Renal cortical epithelial cell (primary cell): ENCODE data around the gene RCSD1. TPM values are rescaled to one million over a fixed set of nuclear protein-coding genes. Genes with fewer than 3 reads are reported as not detected.

Experiments
- DNase-seq: peaks from one replicate; pipeline ENCODE4 v3.0.0-alpha.2; 2011; ENCODE audit warnings: low read depth
- total RNA-seq: library from RNA; depleted of rRNA; stranded (reverse); fragments of >200 nt; gene quantifications from 2 replicates; pipeline ENCODE4 v1.2.3, GENCODE V29; 2014

RCSD1 gene
- total RNA-seq, 1 donor from 2014 or later: 0.05 TPM

DNA sequence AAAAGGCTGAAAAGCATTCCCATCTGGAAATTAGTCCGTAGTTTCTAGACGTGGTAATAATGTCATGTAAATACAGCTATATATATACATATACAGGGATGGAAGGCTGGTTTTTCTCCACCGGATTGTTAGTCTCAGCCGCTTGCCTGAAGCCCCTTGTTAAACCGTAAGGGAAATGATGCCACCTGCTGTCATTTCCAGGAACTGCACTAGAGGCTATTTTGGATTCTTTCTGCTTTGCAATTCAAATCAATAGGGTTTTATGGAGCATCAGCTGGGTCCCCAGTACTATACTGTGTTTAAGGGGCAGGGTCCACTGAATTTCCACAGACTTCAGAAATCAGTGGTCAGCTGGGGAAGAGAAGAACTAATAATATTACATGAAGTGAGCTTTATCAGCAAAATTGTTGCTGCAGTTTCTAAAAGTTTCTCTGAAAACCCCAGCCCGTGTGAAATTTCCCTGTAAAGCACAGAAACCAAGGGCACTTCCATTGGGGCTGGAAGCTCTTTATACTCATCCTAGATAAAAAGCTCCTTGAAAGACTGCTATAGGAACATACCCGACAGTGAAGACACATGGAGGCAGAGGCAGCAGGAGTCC, 58.0 kb downstream of the RCSD1 start:
- DNase-seq: peak; percentile 74

DNA sequence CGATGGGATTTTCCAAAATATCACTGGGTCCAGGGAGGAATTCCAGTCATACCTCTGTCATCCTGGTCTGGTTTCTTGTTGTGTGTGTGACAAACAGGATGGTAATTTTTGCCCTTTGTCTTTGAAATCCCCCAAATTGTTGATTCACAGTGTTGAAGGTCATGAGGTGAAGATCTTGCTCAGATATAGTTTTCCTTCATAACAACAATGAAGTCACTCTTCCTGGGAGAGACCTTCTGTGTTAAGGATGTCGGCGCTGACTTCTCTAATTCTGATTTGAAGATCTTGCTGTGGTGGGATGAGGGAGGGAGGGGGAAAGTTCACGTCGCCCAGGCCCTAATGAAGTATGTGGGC, 59.5 kb downstream of the RCSD1 start:
- DNase-seq: no peak

DNA sequence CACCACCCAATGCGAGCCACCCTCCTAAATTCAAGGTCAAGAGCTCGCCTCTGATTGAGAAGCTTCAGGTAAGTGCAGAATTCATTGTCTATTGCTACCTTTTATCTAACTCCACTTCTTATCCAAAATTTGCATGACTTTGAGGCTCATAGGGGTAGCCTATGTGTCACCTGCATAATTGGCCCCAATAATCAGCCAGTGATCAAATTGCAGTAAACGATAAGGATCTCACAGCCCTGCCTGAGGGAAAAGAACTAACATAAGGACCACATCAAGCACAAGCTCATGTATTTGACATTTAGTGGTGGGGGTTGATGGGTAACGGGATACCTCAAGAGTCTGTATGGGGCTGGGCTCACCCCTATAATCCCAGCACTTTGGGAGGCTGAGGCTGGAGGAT, 60.0 kb downstream of the RCSD1 start:
- DNase-seq: no peak

DNA sequence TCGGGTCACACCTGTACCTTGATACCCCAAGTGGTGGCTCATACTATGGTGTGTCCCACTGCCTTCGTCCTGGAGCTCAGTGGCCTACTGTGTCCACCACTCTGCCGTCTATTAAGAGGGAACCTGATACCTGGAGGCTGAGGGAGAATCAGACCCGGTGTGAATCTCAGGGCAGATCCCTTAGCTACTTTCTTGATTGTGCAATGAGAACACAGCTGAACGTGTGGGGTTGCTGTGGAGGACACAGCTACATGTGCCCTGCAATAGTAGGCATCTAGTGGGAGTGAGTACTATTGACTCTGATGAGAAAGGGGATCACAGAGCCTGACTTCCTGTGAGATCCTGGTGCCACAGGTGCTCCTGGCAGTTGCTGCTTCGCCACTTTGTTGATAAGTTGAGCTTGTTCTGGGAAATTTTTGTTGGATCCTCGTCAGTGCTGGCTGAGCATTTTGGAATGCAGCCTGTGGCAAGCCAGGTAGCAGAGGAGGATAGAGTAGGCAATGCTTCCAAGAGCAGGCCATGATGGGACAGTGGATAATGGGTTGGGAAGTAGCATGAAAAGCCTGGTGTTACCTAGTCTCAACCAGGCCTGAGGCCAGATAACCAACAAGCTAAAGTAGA, 63.5 kb downstream of the RCSD1 start:
- DNase-seq: no peak

GRCh38 chr1:167694691-167695090, 64.7 kb downstream of the RCSD1 start:
- no peak for DNase-seq

GRCh38 chr1:167695147-167695546, 65.1 kb downstream of the RCSD1 start:
- no peak for DNase-seq

DNA sequence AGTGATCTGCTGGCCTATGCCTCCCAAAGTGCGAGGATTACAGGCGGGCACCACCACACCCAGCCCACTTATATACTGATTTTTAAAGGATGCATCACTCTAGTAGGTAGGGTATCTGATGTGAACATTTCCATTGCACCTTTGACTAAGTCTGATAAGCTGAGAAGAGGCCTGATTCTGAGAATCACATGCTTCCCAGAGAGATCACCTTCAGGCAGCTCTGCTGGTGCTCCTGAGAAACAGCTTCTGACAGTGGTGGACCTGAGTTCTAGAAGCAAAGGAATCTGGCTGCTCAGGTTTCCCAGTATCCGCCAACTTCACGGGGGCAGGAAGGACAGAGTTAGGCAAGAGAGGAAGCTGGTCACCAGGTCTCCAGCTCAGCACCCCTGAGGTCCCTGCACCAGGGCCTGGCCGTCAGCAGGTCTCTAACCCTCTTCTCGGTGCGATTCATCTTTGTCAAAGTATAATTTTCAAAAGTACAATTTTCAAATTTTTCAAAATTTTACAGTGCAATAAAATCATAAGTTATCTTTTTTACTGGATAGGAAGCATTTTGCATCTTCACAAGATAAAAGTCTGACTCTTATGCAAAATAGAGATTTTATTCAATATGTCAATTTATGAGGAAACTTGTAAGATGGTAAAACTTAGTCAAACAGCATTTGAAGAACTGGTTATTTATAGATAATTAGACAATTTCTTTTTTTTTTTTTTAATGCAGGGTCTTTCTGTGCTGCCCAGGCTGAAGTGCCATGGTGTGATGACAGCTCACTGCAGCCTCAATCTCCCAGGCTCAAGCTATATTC, 65.9 kb downstream of the RCSD1 start:
- DNase-seq: no peak

DNA sequence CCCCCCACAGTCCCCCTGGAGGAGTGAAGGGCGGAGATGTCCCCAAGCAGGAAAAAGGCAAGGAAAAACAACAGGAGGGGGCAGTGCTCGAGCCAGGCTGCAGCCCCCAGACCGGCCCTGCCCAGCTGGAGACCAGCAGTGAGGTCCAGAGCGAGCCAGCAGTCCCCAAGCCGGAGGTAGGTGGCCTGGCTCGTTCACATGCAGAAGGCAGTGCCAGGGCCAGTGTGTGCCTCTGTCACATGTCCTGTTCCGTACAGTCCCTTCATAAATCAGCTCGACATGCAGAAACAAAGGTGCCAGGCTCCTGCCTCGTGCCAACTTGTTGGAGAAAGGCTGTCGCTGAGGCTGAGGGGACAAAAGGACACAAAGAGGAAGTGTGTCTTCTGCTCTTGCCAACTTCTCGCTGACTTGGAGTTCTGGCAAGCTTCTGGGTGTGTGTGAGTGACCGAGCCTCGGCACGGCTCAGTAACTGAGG, 67.7 kb downstream of the RCSD1 start:
- no peak for DNase-seq

DNA sequence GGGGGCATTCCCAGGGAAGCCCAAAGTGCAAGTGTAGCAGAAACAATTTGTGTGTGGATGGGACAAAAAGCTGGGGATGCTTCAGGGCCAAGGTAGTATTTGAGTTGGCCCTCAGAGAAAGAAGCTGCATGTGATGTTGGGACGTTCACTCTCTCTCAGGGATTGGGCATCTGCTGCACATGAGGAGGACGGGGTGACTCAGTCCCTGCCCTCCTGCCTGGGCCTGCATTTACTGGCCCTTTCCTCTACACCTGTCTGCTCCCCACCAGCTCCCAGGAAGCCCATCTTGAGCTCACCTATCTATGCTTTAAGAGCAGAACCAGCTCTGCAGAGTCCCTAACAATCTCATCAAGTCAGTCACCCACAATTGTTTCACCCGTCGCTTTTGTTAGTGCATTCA, 68.3 kb downstream of the RCSD1 start:
- DNase-seq: no peak

DNA sequence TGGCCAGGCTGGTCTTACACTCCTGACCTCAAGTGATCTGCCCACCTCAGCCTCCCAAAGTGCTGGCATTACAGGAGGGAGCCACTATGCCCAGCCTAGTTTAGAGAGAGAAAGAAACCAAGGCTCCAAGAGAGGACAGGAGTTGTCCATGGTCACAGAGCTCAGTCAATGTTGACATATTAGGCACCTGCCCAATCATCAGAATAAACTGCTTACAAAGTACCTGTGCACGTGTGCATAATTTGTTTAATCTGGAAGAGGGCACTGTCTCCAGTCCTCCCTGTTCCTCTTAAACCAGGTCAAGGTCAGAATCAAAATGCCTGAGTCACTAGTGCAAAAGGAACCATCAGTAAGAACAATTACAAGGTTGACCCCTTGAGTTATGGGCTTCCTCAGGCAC, 71.5 kb downstream of the RCSD1 start:
- no peak for DNase-seq

GRCh38 chr1:167703557-167703956, 73.5 kb downstream of the RCSD1 start:
- DNase-seq: no peak

GRCh38 chr1:167704715-167705114, 74.7 kb downstream of the RCSD1 start:
- no peak for DNase-seq

DNA sequence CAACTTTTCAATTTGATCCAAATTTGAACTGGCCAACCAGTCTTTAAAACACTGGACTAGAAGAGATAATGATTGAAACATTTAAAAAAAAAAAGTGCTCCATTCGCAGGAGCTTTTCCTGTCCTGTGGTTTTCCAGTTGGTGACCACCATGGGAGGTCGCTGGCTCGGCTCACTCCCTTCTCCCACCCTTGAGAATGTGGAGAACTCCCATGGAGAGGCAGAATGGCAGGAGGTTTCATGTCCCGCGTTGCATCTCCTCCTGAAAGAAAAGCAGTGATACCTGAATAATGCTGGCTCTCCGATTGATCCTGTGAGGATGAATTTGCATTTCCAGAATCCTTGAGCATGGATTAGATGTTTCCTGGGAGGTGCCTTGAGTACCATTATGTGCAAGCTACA, 75.2 kb downstream of the RCSD1 start:
- no peak for DNase-seq

GRCh38 chr1:167706363-167706762, 76.3 kb downstream of the RCSD1 start:
- DNase-seq: no peak

DNA sequence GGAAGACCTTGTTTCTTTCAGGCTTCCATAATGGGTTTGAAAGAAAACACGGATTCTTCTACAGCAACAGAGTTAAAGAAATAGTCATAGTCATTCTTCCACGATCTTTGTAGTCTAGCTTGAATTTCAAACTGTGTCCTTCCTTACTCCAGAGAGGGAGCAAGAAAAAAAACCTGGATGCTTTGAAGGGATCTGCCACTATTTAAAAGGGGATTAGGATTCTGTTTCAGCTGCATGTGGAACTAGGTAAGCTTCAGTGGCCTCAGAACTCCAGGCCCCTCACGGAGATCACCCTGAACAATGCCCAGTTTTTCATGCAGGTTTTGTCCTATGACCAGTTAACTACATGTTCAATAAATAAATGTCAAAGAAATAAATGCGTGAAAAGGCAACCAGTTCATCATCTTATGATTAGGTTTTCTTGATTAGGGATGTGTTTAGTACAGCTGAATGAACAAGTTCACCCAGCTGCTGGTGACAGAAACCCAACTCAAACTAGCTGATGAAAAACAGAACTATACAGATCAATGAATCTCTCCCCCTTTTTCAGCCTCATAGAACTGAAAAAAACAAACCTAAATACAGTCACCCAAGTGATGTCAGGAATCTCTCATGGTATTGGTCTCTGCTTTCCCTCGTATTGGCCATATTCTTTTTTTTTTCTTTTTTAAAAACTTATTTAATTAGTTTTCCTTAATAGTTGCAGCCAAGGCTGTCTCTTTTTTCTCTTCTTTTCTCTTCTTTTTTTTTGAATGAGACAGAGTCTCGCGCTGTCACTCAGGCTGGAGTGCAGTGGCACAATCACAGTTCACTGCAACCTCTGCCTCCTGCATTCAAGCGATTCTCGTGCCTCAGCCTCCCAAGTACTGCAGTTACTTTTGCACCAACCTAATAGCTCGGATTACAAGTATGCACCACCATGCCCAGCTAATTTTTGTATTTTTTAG, 77.2 kb downstream of the RCSD1 start:
- no peak for DNase-seq

GRCh38 chr1:167707942-167708341, 77.9 kb downstream of the RCSD1 start:
- DNase-seq: no peak

DNA sequence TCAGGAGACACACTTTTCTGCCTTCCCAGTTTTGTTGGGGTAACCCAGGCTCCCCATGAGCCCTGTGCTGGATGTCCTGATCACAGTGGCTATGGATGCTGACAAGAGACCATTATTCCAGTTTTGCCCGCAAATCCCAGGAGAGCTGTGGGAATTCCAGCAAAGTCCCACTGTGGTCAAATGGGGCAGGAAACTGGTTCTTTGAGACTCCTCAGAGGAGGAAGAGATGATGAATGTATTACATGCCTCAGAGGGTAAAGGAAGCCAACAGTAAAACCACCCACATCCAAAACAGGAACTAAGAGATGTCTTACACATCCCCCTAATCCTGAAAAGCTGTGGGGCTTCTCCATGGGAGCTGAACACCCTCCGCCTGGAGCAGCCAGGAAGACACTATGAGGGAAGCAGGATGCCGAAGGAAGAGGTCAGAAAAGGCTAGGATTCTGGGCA, 78.9 kb downstream of the RCSD1 start:
- no peak for DNase-seq

GRCh38 chr1:167710836-167711235, 80.8 kb downstream of the RCSD1 start:
- no peak for DNase-seq

- DNase-seq: no peak
Measured at GRCh38 chr1:167711797-167712196, 81.8 kb downstream of the RCSD1 start.

- DNase-seq: peak; percentile 45
Measured at GRCh38 chr1:167713330-167714081, 83.5 kb downstream of the RCSD1 start.

DNA sequence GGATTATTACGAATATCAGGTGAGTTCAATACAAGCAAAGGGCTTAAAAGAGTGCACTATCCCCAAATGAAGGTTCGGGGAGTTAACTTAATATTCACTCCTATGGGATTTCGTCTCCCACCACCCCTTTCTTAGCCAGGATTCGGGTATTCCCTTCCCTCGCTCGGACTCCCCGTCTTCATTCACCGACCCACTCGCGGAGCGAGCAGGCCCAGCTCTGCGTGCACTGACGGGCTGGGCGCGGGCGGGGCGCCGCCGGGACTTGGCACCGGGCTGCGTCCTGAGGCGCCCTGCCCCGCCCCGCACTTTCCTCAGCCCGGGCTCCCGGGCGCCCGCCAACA, 84.0 kb downstream of the RCSD1 start:
- no peak for DNase-seq
